ENCODE measurements around the gene OXTR. TPM values are rescaled to one million over a fixed set of nuclear protein-coding genes. Genes with fewer than 3 reads are reported as not detected.

OXTR gene
- total and polyA plus RNA-seq, 2 of the 4 experiments (the other 2 are of a cell fraction) = 42.8 to 56.1 TPM

DNA sequence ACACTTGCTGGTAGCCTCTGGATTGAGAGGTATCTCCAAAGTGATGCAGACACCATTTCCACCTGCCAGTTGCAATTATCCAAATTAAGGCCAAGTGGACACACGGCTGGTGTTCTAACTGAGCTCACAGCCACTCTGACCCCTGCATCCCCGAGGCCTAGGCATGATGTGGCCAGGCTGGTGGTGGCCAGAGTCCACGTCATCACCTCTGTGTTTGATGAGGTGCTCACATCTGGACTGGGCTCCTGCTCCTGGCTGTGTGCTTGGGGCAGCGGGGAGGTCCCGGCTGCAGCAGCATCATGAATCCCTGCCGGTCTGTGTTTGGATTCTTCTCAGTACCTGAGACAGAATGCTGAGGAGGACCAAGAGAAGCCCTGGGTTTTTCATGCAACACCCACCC is 4.9 kb downstream of the OXTR start:
- no peak overlapping the region for H2BK15ac ChIP-seq (ENCODE audit: low read depth, low read length)
- H2BK120ac ChIP-seq (ENCODE audit: low read depth, low read length) = no peak overlapping the region
- ChIA-PET POLR2A (ENCODE audit: unreplicated experiment) (no interaction called here), CTCF (no interaction called here)
- no peak overlapping the region for H3K18ac ChIP-seq (ENCODE audit: low read depth, low read length)
- H2BK20ac ChIP-seq (ENCODE audit: low read depth, low read length) = no peak overlapping the region
- in situ Hi-C loops (cut with MboI; ENCODE audit: low sequenced_read_pairs) = loop anchor here (25.0 kb wide), 1 partner anchor 298 kb away; no protein-coding TSS in a partner anchor
- no peaks in the 10 kb centered on the region; a peak in 1 of 4 replicates for H3K79me1 ChIP-seq (ENCODE audit: low read depth in 1 of 2, low read length in 2 of 2)
- ATAC-seq (ENCODE audit: low read depth) = no peak
- H3K23ac ChIP-seq (ENCODE audit: low read depth, low read length) = no peak overlapping the region
- H3K56ac ChIP-seq (ENCODE audit: extremely low read depth, insufficient read depth, low read length) = no peak overlapping the region
- H4K91ac ChIP-seq (ENCODE audit: insufficient read depth, low read depth, low read length) = no peak overlapping the region
- intact Hi-C loops (cut with micrococcal nuclease) = no loop called here
- H3K4me1 ChIP-seq (ENCODE audit: control insufficient read depth, insufficient read depth, low read length) = peaks cover 6% of the 10 kb centered on the region; the same call in 1 of the 2 replicates
- H3K4me2 ChIP-seq (ENCODE audit: low read depth, low read length) = no peak overlapping the region
- TF ChIP-seq RCOR1 (IDR thresholded peaks at IDR 0.05; ENCODE audit: insufficient replicate concordance, low read length) (no peak), MXI1 (IDR thresholded peaks at IDR 0.05; ENCODE audit: borderline replicate concordance, low read depth, low read length) (no peak), CHD1 (IDR thresholded peaks at IDR 0.05; ENCODE audit: low read depth, low read length) (no peak), NFE2L2 (IDR thresholded peaks at IDR 0.05; ENCODE audit: low read depth, low read length) (no peak), SMC3 (IDR thresholded peaks at IDR 0.05; ENCODE audit: low read depth, low read length) (no peak), FOS (IDR thresholded peaks at IDR 0.05; ENCODE audit: low read depth, low read length) (no peak), POLR2A (IDR thresholded peaks at IDR 0.05; ENCODE audit: low read depth, low read length) (no peak), RFX5 (IDR thresholded peaks at IDR 0.05; ENCODE audit: low read depth, low read length) (no peak), RAD21 (IDR thresholded peaks at IDR 0.05; ENCODE audit: low read length) (no peak), CEBPB (IDR thresholded peaks at IDR 0.05; ENCODE audit: low read depth, low read length) (no peak)
- TF ChIP-seq, protein P1, sequence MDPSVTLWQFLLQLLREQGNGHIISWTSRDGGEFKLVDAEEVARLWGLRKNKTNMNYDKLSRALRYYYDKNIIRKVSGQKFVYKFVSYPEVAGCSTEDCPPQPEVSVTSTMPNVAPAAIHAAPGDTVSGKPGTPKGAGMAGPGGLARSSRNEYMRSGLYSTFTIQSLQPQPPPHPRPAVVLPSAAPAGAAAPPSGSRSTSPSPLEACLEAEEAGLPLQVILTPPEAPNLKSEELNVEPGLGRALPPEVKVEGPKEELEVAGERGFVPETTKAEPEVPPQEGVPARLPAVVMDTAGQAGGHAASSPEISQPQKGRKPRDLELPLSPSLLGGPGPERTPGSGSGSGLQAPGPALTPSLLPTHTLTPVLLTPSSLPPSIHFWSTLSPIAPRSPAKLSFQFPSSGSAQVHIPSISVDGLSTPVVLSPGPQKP (IDR thresholded peaks at IDR 0.05; ENCODE audit: borderline replicate concordance, low read depth, low read length) = no peak
- TF ChIP-seq, protein P2, sequence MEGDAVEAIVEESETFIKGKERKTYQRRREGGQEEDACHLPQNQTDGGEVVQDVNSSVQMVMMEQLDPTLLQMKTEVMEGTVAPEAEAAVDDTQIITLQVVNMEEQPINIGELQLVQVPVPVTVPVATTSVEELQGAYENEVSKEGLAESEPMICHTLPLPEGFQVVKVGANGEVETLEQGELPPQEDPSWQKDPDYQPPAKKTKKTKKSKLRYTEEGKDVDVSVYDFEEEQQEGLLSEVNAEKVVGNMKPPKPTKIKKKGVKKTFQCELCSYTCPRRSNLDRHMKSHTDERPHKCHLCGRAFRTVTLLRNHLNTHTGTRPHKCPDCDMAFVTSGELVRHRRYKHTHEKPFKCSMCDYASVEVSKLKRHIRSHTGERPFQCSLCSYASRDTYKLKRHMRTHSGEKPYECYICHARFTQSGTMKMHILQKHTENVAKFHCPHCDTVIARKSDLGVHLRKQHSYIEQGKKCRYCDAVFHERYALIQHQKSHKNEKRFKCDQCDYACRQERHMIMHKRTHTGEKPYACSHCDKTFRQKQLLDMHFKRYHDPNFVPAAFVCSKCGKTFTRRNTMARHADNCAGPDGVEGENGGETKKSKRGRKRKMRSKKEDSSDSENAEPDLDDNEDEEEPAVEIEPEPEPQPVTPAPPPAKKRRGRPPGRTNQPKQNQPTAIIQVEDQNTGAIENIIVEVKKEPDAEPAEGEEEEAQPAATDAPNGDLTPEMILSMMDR (conservative IDR thresholded peaks at IDR 0.05; ENCODE audit: low read depth, low read length) = no peak
- no peak overlapping the region for H3K14ac ChIP-seq (replicated peaks; ENCODE audit: low read depth, low read length)
- no peak overlapping the region for H2AK5ac ChIP-seq (ENCODE audit: low read depth, low read length)
- dilution Hi-C loops (cut with HindIII; ENCODE audit: low sequenced_read_pairs, unreplicated experiment) = no loop called here
- WGBS, 2 experiments (ENCODE audit: extremely low coverage in 2 of 2, insufficient read length in 1 of 2) = 60% methylated on average over 2 of the region's 6 CpGs; no CpG with 5 or more reads in 1 of the 2 experiments
- H3K4me3 ChIP-seq (ENCODE audit: insufficient read depth, low read depth, low read length) = no peak overlapping the region
- H4K5ac ChIP-seq (ENCODE audit: low read depth, low read length) = no peak overlapping the region
- H4K8ac ChIP-seq (ENCODE audit: low read depth in 2 of 2, low read length in 2 of 2) = no peak overlapping the region
- no peaks in the 10 kb centered on the region for H3K36me3 ChIP-seq (ENCODE audit: control insufficient read depth, insufficient read depth, low read length)
- H3K27ac ChIP-seq (ENCODE audit: insufficient read depth, low read length) = no peak overlapping the region
- H3K27me3 ChIP-seq (ENCODE audit: control insufficient read depth, insufficient read depth, low read length) = peaks cover 21% of the 10 kb centered on the region; the same call in 1 of the 2 replicates
- no peaks in the 10 kb centered on the region; the same call in 1 of the 2 replicates for H3K9me1 ChIP-seq (ENCODE audit: insufficient read depth, low read length)
- no peaks in the 10 kb centered on the region for H4K20me1 ChIP-seq (ENCODE audit: insufficient read depth, low read length)
- no peak for DNase-seq
- no peak overlapping the region for H2AFZ ChIP-seq (replicated peaks; ENCODE audit: low read length, poor library complexity)
- no peak overlapping the region for H2AK9ac ChIP-seq (replicated peaks; ENCODE audit: low read depth, low read length, poor library complexity)
- H3K9me3 ChIP-seq (ENCODE audit: control insufficient read depth, insufficient read depth, low read length) = no peaks in the 10 kb centered on the region
- no peak overlapping the region for H2BK5ac ChIP-seq (ENCODE audit: low read depth, low read length, poor library complexity, severe bottlenecking)
- no TSS peak for BruUV-seq (replicated peaks)
- H3K4ac ChIP-seq (ENCODE audit: low read depth, low read length) = no peak overlapping the region
- H3K9ac ChIP-seq (ENCODE audit: low read depth, low read length) = no peak overlapping the region

All from IMR-90 (cell line).